GM21360 (cell line): ENCODE results near the gene ERN2.
"Not testable (repeated sequence)": the region's sequence is repeated elsewhere in the genome, so short reads cannot be mapped to it uniquely, and the experiment has no call there.

Experiments
- ATAC-seq: cut with Tn5 transposase; IDR thresholded peaks from one replicate; pipeline ENCODE4 v1.9.1; 2021; ENCODE audit warnings: mild to moderate bottlenecking, moderate library complexity; ENCODE audit not compliant: unreplicated experiment

The ERN2 gene

DNA sequence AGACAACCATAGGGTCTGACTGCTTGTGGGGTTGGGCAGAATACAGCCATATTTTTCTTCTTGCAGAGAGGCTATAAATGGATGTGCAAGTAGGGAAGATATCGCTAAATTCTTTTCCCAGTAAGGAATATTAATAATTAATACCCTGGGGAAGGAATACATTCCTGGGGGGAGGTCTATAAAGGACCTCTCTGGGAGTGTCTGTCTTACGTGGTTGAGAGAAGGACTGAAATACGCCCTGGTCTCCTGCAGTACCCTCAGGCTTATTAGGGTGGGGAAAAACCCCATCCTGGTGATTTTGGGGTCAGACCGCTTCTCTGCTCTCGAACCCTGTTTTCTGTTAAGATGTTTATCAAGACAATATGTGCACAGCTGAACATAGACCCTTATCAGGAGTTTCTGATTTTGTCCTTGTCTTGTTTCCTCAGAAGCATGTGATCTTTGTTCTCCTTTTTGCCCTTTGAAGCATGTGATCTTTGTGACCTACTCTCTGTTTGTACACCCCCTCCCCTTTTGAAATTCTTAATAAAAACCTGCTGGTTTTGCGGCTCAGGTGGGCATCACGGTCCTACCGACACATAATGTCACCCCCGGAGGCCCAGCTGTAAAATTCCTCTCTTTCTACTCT is 9.7 kb upstream of the ERN2 start:
- not testable (repeated sequence) for ATAC-seq

GRCh38 chr16:23716484-23716883 is 3.5 kb upstream of the ERN2 start:
- ATAC-seq: no peak

DNA sequence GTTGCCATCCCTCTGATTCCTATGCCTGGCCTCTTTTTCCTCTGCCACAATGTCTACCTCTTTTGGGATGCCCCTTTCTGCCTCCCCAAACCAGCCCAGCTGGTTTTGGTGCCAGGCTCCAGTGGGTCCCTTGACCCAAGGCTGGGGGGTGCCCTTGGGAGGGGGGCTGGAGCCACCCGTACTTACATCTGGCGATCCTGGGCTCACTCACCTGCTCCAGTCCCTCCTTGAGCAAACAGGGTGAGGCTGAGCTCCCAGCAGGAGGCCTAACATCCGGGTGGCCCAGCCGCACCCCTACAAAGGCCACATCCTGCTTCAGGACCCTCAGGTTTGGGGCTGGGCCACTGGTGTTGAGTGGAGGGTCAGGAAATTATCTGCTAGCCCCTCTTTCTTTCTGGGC is 1.2 kb downstream of the ERN2 start:
- ATAC-seq: no peak

DNA sequence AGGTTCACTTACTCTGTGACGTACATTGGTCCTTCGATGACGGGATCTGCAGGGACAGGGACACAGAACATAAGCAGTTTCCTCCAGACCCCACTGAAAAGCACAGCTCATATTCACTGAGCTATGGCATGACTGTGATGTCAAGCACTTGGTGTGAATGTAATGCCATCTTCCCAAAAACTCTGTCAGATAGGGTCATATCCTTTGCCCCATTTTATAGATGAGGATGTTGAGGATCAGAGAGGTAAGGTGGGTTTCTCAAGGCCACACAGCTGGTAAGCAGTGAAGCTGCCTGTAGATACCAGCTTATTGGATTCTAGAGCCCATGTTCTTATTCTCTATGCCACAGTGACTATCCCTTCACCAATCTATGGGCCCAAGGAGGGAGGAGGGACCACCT is 2.5 kb downstream of the ERN2 start:
- no peak for ATAC-seq

DNA sequence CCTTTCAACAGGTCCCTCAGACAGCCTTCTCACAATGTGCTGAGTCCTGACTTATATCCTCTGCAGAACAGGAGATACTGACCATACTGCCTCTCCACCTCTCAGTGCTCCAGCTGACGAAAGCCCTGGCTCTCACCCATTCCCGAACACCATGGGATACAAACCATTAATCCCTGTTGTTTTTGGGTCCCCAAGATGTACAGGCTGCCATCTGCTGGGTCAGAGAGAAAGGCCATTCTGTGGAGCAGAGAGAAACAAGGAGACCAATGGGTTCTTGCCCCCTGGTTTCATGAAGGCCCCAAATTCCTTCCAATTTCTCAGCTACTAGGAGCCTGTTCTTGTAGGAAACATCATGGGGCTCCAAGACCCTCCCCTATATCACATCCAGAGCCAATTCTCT is 3.0 kb downstream of the ERN2 start:
- no peak for ATAC-seq

GRCh38 chr16:23709536-23709935 is 3.5 kb downstream of the ERN2 start:
- ATAC-seq: no peak

DNA sequence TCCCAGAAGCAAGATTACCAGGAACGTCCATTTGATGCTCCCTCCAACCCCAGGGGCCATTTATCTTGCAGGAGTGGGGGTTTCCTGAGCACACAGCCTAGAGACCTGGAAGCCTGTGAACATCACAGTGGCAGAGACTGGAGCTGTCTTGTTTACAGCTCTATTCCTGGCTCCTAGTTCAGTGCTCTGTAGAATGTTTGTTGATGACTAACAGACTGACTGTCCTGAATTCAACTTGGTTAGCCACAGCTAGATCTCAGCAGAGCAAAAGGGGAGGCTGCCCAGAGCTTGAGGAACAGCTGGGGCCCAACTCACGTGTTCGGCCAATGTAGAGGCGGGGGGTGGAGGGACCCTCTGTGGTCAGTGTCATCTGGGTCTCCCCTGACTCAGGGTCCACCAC is 6.6 kb downstream of the ERN2 start:
- ATAC-seq: no peak

- no peak for ATAC-seq
These were observed 7.5 kb downstream of the ERN2 start for GRCh38 chr16:23705517-23705902.

DNA sequence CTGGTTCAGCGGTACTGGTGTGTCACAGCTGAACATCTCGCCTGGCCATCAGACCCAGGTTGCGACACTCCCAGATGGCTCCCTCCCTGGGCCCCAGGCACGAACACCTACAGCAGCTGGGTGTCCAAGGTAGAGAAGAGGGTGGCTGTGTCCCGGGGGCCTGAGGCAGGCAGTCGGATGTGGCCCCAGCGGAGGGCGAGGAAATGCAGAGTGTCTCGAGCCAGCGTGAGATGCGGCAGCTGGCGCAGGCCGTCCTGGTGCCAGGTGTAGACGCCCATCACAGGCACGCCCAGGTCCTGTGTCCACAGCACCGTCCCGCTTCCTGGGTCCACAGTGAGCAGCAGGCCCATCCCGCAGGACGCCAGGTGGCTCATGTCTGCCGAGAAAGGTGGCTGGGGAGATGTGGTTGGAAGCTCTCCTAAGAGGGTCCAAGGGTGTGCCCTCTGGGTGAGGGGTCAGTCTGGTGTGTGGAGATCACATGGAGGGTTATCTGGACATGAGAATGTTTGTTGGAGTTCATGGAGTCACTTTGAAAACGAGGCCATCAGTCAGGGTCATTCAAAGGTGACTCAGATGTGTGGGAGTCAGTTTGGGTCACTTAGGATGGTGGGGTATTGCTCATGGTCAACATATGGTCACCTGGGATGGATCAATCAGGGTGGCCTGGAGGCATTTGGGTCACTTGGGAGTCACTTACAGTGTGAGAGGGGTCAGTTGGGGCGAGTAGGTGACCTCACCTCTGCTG is 8.1 kb downstream of the ERN2 start:
- ATAC-seq: no peak

DNA sequence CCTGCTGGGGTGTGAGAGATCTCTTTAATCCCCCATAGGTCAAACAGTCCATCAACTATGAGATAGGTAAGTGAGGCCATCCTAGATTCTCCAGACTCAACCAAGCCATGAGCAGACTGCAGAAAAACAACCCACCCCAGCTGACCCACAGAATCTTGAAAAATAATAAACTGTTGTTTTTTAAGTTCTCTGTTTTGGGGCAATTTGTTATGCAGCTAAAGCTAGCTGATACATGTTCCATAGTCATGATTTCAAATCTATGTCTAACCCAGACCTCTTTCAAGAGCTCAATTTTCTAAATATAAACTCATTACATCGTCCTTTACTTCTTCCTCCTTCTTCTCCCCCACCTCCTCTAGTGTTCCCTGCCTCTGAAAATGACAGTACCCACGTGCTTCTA is 10.1 kb downstream of the ERN2 start:
- ATAC-seq: no peak

- ATAC-seq: no peak
These were observed 12.0 kb downstream of the ERN2 start for GRCh38 chr16:23701045-23701444.

DNA sequence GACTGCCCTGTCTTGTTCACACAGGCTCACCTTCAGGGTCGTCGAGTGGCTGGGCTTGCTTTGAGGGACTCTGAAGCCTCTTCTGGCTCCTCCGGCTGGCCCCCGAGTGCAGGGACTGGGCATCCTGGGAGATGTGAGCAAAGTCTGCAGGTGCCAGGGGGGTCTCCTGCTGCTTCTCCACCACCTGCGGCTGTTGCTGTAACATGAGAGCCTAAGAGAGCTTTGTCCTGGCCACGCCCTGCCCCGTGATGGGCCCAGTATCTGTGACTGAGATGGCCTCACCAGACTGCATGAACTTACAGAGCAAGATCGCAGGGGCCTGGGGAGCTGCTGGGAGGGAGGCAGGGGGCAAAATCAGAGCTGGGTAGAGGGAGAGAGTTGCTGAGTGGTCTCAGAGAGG is 12.5 kb downstream of the ERN2 start:
- ATAC-seq: no peak

DNA sequence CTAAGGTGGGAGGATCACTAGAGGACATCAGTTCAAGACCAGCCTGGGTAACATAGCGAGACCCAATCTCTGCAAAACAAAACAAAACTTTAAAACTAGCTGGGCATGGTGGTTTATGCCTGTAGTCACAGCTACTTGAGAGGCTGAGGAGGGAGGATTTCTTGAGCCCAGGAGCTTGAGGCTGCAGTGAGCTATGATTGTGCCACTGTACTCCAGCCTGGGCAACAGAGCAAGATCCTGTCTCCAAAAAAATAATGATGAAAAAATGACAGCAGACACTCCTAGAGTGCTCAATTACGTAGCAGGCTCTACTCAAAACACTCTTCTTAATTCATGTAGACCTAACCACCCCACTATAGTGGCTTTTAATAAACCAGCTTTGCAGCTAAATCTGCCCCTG is 12.9 kb downstream of the ERN2 start:
- no peak for ATAC-seq

DNA sequence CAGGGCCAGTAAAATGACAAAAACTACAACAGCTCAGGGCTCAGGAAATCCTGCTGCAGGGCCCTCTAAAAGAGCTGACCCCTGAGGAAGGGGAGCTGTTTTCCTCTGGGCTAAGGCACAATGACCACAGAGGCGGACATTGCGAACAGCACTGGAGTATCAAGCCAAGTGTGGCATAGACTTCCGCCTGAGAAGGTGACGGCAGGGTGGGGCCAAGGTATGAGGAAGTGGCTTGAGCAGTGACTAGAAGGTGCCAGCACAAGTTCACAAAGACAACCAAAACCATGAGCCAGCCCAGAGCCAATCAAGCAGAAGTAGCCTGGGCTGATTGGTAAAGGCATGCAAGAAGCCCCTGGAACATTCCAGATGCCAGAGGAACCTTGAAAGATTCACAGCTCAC is 13.9 kb downstream of the ERN2 start:
- no peak for ATAC-seq

DNA sequence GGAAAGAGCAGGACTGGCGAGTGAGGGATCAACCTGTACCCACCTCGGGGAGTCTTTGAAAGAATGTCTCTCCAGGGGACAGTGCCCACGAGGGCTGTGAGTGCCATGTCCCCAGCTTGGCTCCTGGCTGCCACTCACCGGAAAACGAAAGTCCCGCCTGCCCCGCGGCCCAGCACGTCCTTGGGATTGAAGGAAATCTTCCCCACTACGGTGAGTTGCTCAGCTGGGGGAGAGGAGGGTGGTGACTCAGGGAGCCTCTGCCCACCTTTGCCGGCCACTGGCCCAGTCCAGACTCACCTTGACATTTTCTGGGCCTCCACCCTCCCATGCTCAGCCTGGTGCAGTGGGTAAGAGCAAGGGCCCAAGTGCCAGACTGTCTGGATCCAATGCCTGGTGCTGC is 17.3 kb downstream of the ERN2 start:
- no peak for ATAC-seq

DNA sequence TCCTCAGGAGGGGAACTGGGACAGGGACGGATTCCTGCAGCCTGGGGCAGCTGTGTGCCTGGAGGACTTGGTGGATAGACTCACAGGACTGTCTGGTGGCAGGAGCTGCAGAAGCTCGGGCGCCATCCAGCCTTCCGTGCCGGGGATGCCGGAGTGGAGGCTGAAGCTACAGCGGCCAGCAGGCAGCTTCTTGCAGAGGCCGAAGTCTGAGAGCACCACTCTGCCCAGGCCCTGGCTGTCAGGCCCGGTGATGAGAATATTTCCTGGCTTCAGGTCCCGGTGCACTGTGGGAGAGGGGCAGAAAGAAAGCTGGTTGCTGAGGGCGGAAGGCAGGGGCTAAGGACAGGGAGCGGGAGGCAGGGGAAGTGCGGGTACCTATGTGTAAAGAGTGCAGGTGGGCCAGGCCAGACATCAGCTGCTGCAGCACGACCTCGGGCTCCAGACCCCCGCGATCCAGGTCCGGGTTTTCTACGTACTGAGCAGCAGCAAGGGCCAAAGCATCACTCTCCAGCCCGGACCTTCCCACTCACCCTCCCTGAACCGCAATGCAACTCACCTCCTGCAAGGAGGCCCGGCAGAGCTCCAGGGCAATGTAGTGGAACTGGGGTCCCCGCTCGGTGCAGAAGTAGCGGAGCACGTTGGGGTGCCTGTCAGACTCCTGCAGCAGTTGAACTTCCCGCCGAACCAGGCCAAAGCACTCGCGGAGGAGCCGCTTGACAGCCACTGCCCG is 18.2 kb downstream of the ERN2 start:
- ATAC-seq: no peak

DNA sequence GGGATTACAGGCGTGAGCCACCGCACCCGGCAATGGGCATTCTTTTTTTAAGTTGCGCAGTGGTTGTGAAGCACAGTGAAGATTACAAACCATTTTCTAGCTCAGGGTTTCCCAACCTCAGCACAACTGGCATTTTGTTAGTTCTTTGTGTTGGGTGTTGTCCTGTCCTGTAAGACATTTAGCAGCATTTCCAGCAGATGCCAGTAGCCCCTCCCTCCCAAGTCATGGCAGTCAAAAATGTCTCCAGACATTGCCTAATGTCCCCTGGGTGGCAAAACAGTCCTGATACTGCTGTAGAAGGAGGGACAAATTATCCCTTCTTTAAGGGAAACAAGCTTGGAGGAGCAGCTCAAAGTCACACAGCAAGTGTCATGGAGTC is 18.8 kb downstream of the ERN2 start:
- ATAC-seq: no peak

- ATAC-seq: no peak
These were observed 20.7 kb downstream of the ERN2 start for GRCh38 chr16:23692190-23692837.

DNA sequence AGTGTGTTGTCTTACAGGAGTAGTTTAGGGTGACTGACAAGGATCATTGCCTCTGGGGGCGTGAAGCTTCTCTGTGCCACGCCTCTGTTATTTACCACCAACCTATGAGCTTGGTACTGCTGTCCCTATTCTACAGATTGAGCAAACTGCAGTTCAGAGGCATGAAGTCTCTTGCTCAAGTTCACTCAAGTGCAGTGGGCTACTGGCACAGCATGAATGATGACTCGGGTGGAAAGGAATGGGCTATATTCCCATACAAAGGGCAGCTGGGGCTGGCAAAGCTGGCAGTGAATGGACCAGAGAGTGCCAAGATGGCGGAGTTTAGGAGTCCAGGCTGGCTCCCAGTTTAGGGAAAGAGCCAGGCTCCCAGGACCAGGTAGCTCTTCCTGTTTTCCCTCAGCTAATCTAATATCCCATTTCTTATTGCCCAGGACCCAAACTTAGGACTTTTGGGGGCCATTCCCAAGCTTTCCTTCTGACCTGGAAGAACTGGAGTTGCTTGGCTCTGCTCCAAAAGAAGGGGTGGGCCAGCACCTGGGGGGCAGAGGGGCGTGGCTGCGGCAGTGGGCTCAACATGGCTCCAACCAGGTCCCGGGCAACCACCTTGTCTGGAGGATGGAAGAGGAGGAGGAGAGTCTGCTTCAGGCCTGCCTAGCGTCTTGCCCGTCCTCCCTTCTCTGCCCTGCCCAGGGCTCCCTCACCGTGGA is 21.4 kb downstream of the ERN2 start:
- ATAC-seq: no peak

GRCh38 chr16:23690771-23691482 is 22.1 kb downstream of the ERN2 start:
- no peak for ATAC-seq
